ENCODE measurements around the gene KCNQ1. TPM values are rescaled to one million over a fixed set of nuclear protein-coding genes. Genes with fewer than 3 reads are reported as not detected.

KCNQ1 gene
- polyA plus RNA-seq, 1 experiment, result not detected

DNA sequence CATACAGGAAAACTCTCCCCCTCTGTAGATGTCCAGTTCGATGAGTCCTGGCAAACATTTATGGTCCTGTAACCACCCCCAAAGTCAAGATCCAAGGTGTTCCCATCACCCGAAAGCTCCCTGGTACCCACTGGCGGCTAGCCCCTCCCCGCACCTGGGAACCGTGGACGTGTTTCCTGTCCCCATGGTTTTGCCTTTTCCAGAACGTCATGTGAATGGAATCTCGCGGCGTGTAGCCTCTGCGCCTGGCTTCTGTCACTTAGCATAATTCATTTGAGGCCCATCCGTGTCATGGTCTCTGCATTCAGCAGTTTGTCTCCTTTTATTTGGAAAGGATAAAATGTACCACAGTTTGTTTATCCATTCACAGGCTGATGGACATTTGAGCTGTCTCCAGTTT, 106.3 kb downstream of the KCNQ1 start:
- Histone ChIP-seq H3K27ac (ENCODE audit: low read depth, low read length) (no peak overlapping the region), H3K9me3 (ENCODE audit: control insufficient read depth, insufficient read depth, low read length) (peaks cover 11% of the 10 kb centered on the region; the same call in 1 of the 2 replicates), H3K4me3 (ENCODE audit: low read depth, low read length) (no peak overlapping the region), H3K27me3 (ENCODE audit: control insufficient read depth, insufficient read depth, low read length) (peaks cover 65% of the 10 kb centered on the region)
- ChIA-PET CTCF (no interaction called here), POLR2A (no interaction called here)
- no peak for TF ChIP-seq CTCF (IDR thresholded peaks at IDR 0.05; ENCODE audit: low read depth, low read length)
- no peak for DNase-seq (ENCODE audit: low read depth, low spot score)

- TF ChIP-seq CTCF (IDR thresholded peaks at IDR 0.05; ENCODE audit: low read depth, low read length), result no peak
- Histone ChIP-seq H3K27me3 (ENCODE audit: control insufficient read depth, insufficient read depth, low read length) (peaks cover 67% of the 10 kb centered on the region), H3K9me3 (ENCODE audit: control insufficient read depth, insufficient read depth, low read length) (peaks cover 11% of the 10 kb centered on the region; the same call in 1 of the 2 replicates), H3K4me3 (ENCODE audit: low read depth, low read length) (no peak overlapping the region), H3K27ac (ENCODE audit: low read depth, low read length) (no peak overlapping the region)
- CTCF ChIA-PET, result no interaction called here
- POLR2A ChIA-PET, result interaction anchor here (0.6 kb wide), 1 partner anchor 152 kb away, joined by 8 read pairs; the partner anchor contains the start of gene TSSC4
- DNase-seq (ENCODE audit: low read depth, low spot score), result no peak
Observed at GRCh38 chr11:2552210-2552609, 107.4 kb downstream of the KCNQ1 start.

DNA sequence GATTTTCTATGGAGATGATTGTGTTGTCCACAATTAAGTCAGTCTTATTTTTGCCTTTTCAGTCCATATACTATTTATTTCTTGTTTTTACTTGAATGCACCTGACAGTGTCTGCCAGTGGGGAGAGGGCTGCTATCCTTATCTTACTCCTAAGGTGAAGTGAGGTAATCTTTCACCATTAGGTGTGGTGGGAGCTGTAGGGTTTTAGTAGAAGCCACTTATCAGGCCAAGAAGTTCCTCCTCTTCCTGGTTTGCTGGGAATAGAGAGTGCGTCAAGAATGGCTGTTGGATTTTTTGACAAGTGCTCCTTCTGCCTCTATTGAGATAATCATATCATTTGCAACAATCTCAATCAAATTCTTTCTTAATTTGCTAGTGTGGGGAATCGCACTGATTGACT, 108.4 kb downstream of the KCNQ1 start:
- Histone ChIP-seq H3K4me3 (ENCODE audit: low read depth, low read length) (no peak overlapping the region), H3K27ac (ENCODE audit: low read depth, low read length) (no peak overlapping the region), H3K27me3 (ENCODE audit: control insufficient read depth, insufficient read depth, low read length) (peaks cover 68% of the 10 kb centered on the region), H3K9me3 (ENCODE audit: control insufficient read depth, insufficient read depth, low read length) (peaks cover 11% of the 10 kb centered on the region; the same call in 1 of the 2 replicates)
- ChIA-PET POLR2A (no interaction called here), CTCF (no interaction called here)
- no peak for DNase-seq (ENCODE audit: low read depth, low spot score)
- TF ChIP-seq CTCF (IDR thresholded peaks at IDR 0.05; ENCODE audit: low read depth, low read length), result no peak

GRCh38 chr11:2553886-2554285, 109.1 kb downstream of the KCNQ1 start:
- peaks cover 11% of the 10 kb centered on the region; the same call in 1 of the 2 replicates for H3K9me3 ChIP-seq (ENCODE audit: control insufficient read depth, insufficient read depth, low read length)
- ChIA-PET CTCF (no interaction called here), POLR2A (no interaction called here)
- H3K4me3 ChIP-seq (ENCODE audit: low read depth, low read length), result no peak overlapping the region
- peaks cover 68% of the 10 kb centered on the region for H3K27me3 ChIP-seq (ENCODE audit: control insufficient read depth, insufficient read depth, low read length)
- TF ChIP-seq CTCF (IDR thresholded peaks at IDR 0.05; ENCODE audit: low read depth, low read length), result no peak
- H3K27ac ChIP-seq (ENCODE audit: low read depth, low read length), result no peak overlapping the region
- no peak for DNase-seq (ENCODE audit: low read depth, low spot score)

- Histone ChIP-seq H3K27me3 (ENCODE audit: control insufficient read depth, insufficient read depth, low read length) (peaks cover 62% of the 10 kb centered on the region), H3K4me3 (ENCODE audit: low read depth, low read length) (no peak overlapping the region), H3K9me3 (ENCODE audit: control insufficient read depth, insufficient read depth, low read length) (peaks cover 11% of the 10 kb centered on the region; the same call in 1 of the 2 replicates), H3K27ac (ENCODE audit: low read depth, low read length) (no peak overlapping the region)
- no peak for TF ChIP-seq CTCF (IDR thresholded peaks at IDR 0.05; ENCODE audit: low read depth, low read length)
- ChIA-PET POLR2A (no interaction called here), CTCF (no interaction called here)
- no peak for DNase-seq (ENCODE audit: low read depth, low spot score)
Observed at GRCh38 chr11:2554338-2555207, 109.8 kb downstream of the KCNQ1 start.

Data from AG04450 (cell line).